ENCODE measurements around the gene PRKCG. TPM values are rescaled to one million over a fixed set of nuclear protein-coding genes. Genes with fewer than 3 reads are reported as not detected.

Gene PRKCG
- total RNA-seq, 2 donors from 2014 or later, result not detected

- Histone ChIP-seq H3K9me3 (no peaks in the 10 kb centered on the region), H3K36me3 (no peaks in the 10 kb centered on the region), H3K4me3 (no peak overlapping the region), H3K27me3 (no peaks in the 10 kb centered on the region), H3K4me1 (peaks cover 0 to 17% of the 10 kb centered on the region in 2 donors), H3K27ac (no peak overlapping the region)
- TF ChIP-seq, protein P1, sequence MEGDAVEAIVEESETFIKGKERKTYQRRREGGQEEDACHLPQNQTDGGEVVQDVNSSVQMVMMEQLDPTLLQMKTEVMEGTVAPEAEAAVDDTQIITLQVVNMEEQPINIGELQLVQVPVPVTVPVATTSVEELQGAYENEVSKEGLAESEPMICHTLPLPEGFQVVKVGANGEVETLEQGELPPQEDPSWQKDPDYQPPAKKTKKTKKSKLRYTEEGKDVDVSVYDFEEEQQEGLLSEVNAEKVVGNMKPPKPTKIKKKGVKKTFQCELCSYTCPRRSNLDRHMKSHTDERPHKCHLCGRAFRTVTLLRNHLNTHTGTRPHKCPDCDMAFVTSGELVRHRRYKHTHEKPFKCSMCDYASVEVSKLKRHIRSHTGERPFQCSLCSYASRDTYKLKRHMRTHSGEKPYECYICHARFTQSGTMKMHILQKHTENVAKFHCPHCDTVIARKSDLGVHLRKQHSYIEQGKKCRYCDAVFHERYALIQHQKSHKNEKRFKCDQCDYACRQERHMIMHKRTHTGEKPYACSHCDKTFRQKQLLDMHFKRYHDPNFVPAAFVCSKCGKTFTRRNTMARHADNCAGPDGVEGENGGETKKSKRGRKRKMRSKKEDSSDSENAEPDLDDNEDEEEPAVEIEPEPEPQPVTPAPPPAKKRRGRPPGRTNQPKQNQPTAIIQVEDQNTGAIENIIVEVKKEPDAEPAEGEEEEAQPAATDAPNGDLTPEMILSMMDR (IDR thresholded peaks at IDR 0.05), result no peak
- no peak for DNase-seq (ENCODE audit: low spot score)
Measured at GRCh38 chr19:53853707-53854106, 28.3 kb upstream of the PRKCG start.

DNA sequence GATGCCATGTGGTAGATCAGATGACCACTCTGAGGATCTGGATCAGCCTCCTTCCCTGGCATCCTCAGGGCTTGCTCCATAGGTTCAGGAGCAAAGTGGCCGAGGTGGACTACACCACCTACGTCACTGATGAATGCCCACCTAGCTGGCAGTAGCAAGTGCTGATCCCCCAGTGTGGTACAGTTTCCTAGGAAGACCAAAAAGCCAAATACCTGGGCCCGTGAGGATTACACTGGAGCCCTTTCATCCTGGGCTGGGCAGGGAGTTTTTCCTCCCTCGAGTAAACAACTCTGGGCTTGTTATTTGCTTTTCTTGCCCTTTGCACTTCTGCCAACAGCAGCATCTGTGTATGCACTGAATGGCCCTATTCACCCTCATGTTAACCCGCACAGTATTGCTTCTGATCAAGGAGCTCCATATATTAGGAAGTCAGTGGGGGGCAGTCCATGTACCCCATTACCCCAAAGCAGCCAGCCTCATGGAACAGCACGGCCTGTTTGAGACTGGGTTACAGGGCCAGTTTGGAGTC, 17.6 kb upstream of the PRKCG start:
- no peak overlapping the region for H3K27ac ChIP-seq
- H3K9me3 ChIP-seq, result no peaks in the 10 kb centered on the region
- no peaks in the 10 kb centered on the region for H3K36me3 ChIP-seq
- H3K4me1 ChIP-seq, result peaks cover 0 to 22% of the 10 kb centered on the region in 2 donors
- H3K4me3 ChIP-seq, result no peak overlapping the region
- TF ChIP-seq, protein P1 (IDR thresholded peaks at IDR 0.05), result no peak
- no peak for DNase-seq (ENCODE audit: low spot score)
- no peaks in the 10 kb centered on the region for H3K27me3 ChIP-seq

DNA sequence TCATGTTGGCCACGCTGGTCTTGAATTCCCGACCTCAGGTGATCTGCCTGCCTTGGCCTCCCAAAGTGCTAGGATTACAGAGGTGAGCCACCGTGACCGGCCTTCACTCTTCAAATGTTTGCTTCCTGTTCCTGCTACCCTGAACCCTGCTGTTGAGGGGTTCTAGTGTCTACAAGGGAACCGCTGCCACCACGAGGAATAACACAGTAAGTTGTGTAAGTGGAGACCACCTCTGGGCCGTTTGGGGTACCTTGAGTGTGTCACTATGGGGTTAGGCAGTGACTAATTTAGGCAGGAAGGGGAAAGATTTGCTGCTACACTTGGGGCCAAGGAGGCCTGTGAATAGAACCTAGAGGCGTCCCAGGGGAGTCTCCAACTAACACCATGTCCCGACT, 16.5 kb upstream of the PRKCG start:
- TF ChIP-seq, protein P1 (IDR thresholded peaks at IDR 0.05), result no peak
- Histone ChIP-seq H3K27ac (peak overlapping the region; percentile 97), H3K4me1 (peaks cover 0 to 32% of the 10 kb centered on the region in 2 donors), H3K36me3 (no peaks in the 10 kb centered on the region), H3K4me3 (peak overlapping the region in 1 of 2 donors; percentile 85), H3K27me3 (no peaks in the 10 kb centered on the region), H3K9me3 (no peaks in the 10 kb centered on the region)
- no peak for DNase-seq (ENCODE audit: low spot score)

- peak overlapping the region; percentile 85 to 87 for H3K4me3 ChIP-seq
- no peaks in the 10 kb centered on the region for H3K9me3 ChIP-seq
- no peaks in the 10 kb centered on the region for H3K36me3 ChIP-seq
- no peaks in the 10 kb centered on the region for H3K27me3 ChIP-seq
- peak; percentile 84 for DNase-seq (ENCODE audit: low spot score)
- TF ChIP-seq, protein P1 (IDR thresholded peaks at IDR 0.05), result peak in 1 of 2 donors; percentile 24
- peak overlapping the region; percentile 97 for H3K27ac ChIP-seq
- H3K4me1 ChIP-seq, result peaks cover 0 to 38% of the 10 kb centered on the region in 2 donors
Measured at GRCh38 chr19:53865918-53866864, 15.8 kb upstream of the PRKCG start.

- Histone ChIP-seq H3K27ac (peak overlapping the region; percentile 97), H3K4me3 (peak overlapping the region; percentile 85 to 87), H3K36me3 (peaks cover under 1% of the 10 kb centered on the region), H3K9me3 (no peaks in the 10 kb centered on the region), H3K27me3 (no peaks in the 10 kb centered on the region), H3K4me1 (peaks cover 0 to 45% of the 10 kb centered on the region in 2 donors)
- no peak for DNase-seq (ENCODE audit: low spot score)
- TF ChIP-seq, protein P1 (IDR thresholded peaks at IDR 0.05), result no peak
Measured at GRCh38 chr19:53866865-53867224, 15.2 kb upstream of the PRKCG start.

All from right atrium auricular region (tissue), 2 donors.